HL-60 (cell line): Measurements from ENCODE around the gene C16orf74.

Experiments
- CTCF ChIP-seq: IDR thresholded peaks from one replicate; pipeline ENCODE4 v1.5.1; 2011; ENCODE audit warnings: low read length, control low read depth, inconsistent platforms; ENCODE audit not compliant: insufficient read depth
- GABPA ChIP-seq: IDR thresholded peaks from 2 replicates; pipeline ENCODE4 v1.6.1; 2012; ENCODE audit warnings: low read depth
- POLR2AphosphoS5 ChIP-seq: IDR thresholded peaks from 2 replicates; pipeline ENCODE4 v1.6.1; 2012; ENCODE audit warnings: low read depth

- TF ChIP-seq CTCF (no peak), GABPA (no peak), POLR2AphosphoS5 (no peak)
Observed at GRCh38 chr16:85781156-85781555, 30.3 kb upstream of the C16orf74 start.
